H1 (cell line): ENCODE measurements around the gene HACD1. TPM values are rescaled to one million over a fixed set of nuclear protein-coding genes. Genes with fewer than 3 reads are reported as not detected.

ENCODE experiments used
- GABPA ChIP-seq: IDR thresholded peaks from 2 replicates; pipeline ENCODE4 v1.6.1; 2011; ENCODE audit warnings: mild to moderate bottlenecking, low read length, moderate library complexity, borderline replicate concordance; ENCODE audit not compliant: insufficient read depth
- SRF ChIP-seq: IDR thresholded peaks from 2 replicates; pipeline ENCODE4 v1.6.1; 2011; ENCODE audit warnings: mild to moderate bottlenecking, low read depth, low read length, moderate library complexity
- TAF7 ChIP-seq: optimal IDR thresholded peaks from 2 replicates; pipeline ENCODE3; 2011; ENCODE audit warnings: low read depth, mild to moderate bottlenecking, inconsistent platforms, low read length, moderate library complexity, borderline replicate concordance
- YY1 ChIP-seq: IDR thresholded peaks from 2 replicates; pipeline ENCODE4 v1.6.1; 2011; ENCODE audit warnings: low read depth, mild to moderate bottlenecking, low read length
- polyA plus RNA-seq, 7 experiments: library from polyadenylated mRNA; depleted of rRNA in 3 of 7; stranded (reverse) in 5 of 7; unstranded in 2 of 7; fragments of >200 nt in 5 of 7; fragments of 200-250 nt in 2 of 7; gene quantifications; 1 replicate in 5 of 7; 2 replicates in 1 of 7; 4 replicates in 1 of 7; pipeline versions ENCODE4 v1.2.1 to v1.2.3, GENCODE V29; 2011 to 2013; ENCODE audit warnings: missing spikeins in 2 of 7, mixed read lengths in 2 of 7
- total RNA-seq: library from RNA; stranded (reverse); fragmentation: NEBNext Ultra II Directional; extraction: Animal tissue kit (Norgen Biotek cat#: 25700); gene quantifications from 2 replicates; pipeline ENCODE4 v1.2.1, GENCODE V29; 2021

Gene HACD1
- total and polyA plus RNA-seq, 2 of the 8 experiments (the other 6 are each of a cell fraction or from before 2014, with no cell fraction given): 18.7 to 30.8 TPM

GRCh38 chr10:17586821-17587234 lies 30.3 kb downstream of the HACD1 start (continued):
- TF ChIP-seq GABPA (no peak), YY1 (no peak), TAF7 (no peak), SRF (no peak)
